GM21717 (cell line): ENCODE results near the gene EGLN1.

Experiments
- ATAC-seq: cut with Tn5 transposase; IDR thresholded peaks from one replicate; pipeline ENCODE4 v1.9.1; 2021; ENCODE audit warnings: mild to moderate bottlenecking, moderate library complexity; ENCODE audit not compliant: unreplicated experiment

Gene EGLN1

DNA sequence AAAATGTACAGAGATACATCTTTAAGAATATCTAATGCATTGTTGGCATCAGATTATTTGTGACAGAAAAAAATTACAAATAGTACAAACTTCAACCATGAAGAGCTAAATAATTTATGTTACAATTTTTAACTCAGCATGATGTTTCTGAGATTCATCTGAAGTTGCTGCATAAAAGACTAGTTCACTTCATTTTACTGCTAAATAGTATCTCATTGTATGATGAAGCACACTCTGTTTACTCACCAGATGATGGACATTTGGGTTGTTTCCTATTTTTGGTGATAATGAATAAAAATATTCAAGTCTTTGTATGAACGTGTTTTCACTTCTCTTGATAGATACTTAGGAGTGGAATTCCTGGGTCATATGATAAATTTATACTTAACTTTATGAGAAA is 20.6 kb downstream of the EGLN1 start:
- no peak for ATAC-seq

DNA sequence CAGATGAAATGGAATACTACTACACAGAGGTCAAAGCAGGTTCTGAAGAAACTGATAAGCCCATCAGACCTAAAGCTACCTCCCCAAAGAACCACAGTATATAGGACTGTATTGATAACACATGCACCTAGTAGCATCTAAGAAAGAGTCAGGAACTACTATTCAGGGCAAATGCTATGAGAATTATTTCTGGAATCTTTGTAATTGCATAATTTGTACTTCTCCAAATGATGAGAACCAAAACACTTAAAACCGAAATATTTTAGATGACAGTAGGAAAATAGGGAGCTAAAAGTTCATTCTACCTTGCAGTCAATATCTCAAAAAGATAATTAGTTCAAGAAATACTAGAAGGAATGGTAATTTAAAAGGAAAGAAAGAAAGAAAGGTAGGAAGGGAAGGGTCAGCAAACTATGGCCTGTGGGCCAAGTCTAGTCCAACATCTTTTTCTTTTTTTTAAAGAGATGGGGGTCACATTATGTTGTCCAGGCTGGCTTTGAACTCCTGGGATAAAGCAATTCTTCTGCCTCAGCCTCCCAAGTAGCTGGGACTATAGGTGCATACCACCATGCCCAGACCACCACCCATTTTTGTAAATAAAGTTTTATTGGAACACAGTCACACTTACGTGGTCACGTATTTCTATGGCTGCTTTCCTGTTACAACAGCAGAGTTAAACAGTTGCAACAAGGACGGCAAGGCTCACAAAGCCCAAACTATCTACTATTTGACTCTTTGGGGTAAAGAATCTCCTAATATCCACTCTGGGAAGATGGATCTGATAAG is 24.0 kb downstream of the EGLN1 start:
- ATAC-seq, result no peak

DNA sequence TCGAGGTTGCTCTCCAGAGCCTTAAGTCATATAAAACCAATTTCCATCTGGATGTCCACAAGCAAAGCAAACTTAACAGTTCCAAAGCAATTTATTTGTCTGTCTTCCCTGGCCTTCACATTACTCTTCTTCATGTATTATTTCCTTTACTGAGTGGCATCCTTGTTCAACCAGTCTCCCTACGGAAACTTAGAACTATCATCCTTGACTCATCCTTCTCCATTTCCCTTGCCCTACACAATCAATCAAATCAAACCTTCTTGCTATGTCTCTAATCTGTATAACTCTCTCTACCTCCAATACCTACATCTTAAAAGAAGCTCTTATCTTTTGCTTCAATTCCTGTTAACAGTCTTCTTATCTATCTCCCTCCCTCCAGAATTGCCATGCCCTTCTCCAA is 25.4 kb downstream of the EGLN1 start:
- no peak for ATAC-seq

DNA sequence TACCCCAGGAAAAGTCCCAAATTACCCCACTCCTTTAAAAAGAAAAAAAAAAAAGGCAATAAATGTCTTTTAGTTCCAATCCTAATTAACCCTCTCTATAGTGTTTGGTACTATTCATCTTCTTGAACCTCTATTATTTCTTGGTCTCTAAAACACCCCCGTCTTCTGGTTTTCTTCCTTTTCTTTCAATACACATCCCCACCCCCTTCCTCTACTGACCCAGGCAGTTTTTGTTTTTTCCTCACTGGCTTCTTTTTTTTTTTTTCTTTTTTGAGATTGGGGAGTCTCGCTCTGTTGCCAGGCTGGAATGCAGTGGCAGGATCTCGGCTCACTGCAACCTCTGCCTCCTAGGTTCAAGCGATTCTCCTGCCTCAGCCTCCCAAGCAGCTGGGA is 26.1 kb downstream of the EGLN1 start:
- ATAC-seq, result no peak

DNA sequence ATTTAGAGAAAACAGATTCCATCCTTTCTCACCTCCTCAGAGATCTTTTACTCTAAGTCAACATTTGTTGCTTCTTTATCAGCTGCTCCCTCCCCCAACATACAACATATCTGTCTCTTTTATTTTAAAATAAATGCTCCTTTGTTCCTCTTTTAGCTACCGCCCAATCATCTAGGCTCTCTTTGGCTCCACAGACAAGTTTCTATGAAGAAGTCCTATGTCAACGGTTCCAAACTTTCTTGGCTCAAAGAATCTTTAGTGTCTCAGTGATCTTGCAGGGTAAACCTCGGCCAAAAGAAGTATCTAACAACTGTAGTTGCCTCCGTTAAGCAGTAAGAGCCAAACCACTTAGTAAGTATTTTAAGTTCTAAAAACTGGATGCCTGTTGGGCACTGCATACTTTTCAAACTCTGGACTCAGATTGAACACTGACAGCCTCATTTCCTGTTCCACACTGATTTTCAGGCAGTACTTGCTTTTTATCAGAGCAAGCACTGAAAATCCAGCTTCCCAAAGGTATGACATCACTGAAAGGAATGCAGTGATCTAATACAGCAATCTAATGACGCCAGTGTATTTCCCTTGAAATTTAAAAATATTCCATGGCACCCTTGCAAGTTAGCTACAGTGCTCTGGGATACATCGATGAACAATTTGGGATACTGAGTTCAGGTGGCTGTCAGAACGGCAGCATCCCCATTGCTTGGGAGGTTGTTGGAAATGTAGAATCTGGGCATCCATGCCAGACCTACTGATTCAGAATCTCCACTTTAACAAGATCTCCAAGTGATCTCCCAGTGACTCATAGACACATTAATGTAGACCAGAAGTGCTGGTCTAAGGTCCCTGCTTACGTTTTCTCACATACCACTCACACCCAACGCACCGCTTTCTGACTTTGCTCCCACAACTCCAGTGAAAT is 26.8 kb downstream of the EGLN1 start:
- no peak for ATAC-seq

DNA sequence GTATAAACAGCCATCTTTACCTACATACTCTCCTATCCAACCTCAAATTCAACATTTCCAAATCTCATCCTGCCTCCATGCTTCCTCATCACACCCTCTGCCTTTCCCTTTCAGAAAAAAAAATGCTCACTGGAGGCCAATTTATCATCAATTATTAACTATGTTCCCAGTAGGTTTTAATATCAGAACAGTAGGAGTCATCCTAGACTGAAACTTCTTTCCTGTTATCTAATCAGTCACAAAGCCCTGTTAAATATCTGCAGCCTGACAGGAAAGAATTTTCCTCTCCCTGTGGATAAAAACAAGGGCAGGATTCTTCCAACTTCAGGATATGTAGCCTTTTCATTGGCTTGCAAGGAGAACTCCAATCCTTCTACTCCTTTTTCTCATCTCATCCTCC is 28.4 kb downstream of the EGLN1 start:
- no peak for ATAC-seq

DNA sequence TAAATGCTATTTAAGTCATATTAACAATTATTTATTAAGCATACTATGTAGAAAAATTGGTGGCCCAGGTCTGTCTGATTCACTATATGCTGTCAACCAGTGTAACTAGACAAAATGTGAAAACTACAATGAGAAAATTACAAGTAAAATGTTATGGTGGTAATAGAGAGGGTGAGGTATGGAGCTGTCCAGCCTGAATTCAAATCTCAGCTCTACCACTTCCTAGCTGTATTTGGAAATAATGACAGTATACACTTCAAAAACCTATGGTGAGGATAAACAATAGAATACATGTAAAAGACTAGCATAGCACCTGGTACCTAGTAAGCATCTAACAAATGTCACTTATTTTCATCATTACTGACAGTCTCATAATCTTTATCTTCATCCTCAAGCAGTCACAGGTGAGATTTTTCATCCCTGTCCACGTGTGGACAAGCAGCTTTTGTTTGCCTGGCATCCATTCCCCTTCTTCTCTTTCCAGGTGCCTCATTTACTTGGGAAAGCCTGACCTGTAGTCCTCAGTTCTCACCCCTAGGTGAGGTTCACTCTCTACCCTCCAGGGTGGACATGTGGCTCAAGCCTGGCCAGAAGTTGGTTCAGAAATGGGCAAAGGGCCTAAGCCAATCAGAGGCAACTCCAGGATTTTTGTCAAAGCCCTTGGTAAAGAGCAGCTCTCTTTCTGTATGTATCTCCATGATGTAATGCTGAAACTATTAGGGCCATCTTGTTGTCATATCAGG is 29.5 kb downstream of the EGLN1 start:
- ATAC-seq, result no peak

DNA sequence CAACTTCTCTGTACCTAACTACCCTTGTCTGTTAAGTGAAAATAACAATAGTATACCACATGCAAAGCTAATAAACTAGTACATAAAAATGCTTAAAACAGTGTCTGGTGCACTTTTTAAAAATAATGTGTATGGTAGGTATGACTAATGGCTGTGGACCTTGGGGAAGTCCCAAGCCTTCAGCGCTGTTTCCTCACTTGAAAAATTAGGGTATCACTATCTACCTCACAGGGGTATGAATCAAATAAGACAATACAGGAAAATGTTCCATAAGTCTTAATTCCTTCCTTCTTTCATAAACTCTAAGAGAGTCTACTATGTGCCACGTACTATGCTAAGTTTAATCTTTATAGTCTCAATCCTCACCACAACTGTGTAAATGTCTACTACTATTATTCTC is 32.0 kb downstream of the EGLN1 start:
- no peak for ATAC-seq

DNA sequence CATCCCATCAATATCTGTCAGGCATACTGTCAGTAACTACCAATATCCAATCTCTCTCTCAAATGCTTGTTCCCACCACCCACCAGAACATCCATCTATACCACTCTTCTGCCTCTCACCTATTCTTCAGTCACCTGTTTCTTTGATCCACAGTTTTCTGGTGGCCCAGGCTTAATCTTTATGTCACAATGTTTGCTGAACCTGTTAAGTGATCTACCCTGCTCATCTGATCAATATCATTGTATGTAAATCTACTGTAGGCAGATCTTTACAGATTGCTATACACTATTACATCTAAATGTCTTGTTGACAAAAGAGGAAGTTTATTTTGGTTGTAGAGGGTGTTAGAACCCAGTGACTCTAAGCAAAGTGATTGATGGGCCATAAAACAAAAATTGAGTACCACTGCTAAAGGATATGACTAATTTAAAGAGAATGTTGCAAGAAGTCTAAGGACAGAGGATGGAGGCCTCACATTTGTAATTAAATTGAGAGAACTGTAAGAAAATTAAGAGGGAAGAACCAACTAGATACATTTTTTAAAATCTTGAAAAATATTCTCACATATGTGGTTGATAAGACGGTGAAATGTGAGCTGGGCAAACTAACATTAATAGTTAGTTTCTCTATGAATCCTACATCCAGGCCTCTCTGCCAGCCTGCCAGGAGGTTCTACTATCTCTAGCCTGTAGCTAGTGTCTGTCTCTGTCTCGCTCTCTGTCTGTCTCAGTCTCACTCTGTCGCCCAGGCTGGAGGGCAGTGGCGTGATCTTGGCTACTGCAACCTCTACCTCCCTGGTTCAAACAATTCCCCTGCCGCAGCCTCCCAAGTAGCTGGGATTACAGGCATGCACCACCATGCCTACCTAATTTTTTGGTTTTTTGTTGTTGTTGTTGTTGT is 34.1 kb downstream of the EGLN1 start:
- no peak for ATAC-seq

DNA sequence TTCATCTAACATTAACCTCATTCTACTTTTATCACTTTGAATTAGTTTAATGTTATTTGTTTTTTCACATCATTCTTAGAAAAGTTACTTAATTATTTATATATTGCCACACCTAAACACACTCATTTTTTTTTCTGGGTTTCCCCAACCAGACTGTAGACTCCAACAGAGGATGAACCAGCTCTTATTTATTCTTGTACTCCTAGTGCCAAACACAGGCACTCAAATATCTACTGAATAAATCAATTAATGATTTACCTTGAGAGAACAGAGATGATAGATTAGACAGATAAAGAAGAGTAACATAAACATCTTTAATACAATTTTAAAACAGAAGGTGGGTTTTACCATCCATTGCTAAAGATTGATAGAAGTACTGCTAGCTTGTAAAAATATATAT is 35.6 kb downstream of the EGLN1 start:
- no peak for ATAC-seq

DNA sequence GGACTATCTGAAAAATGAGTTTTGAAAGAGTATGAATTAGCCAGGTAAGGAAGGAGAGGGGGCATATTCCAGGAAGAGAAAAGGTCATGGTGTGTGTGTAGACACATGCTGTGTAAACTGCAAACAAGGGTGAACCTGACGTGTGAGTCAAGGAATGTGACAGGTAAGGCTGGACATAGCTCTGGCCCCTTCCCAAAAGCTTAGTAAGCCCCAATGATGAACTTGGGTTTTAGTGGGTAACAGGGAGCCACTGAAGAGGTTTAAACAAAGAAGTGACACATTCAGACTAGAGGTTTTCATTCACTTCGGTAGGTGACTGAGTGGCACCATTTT is 36.7 kb downstream of the EGLN1 start:
- no peak for ATAC-seq

DNA sequence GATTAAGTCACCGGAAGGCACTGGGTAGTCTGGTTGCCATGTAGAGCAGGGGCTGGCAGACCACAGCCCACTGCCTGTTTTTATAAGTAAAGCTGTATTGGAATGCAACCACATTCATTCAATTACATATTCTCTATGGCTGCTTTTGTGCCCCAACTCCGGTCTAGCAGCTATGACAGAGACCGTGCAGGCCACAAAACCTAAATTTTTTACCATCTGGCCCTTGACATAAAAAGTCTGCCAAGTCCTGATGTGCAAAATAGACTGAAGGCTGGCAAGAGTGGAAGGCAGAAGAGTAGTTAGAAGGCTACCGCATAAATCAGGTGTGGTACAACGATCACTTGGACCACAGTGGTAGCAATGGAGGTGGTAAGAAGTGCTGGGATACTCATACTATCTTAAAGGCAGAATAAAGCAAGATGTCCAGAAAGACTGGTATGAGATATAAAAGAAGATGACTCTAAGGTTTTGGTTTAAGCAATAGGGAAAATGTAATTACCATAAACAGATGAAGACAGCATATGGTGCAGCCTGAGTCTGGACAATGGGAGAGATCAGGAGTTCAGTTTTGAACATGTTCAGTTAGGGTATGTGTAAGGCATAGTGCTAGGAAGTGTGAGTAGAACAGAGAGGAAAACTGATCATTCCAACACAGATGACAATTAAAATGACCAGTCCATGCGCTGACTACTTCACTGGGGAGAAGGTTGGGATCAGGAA is 37.2 kb downstream of the EGLN1 start:
- ATAC-seq, result no peak

DNA sequence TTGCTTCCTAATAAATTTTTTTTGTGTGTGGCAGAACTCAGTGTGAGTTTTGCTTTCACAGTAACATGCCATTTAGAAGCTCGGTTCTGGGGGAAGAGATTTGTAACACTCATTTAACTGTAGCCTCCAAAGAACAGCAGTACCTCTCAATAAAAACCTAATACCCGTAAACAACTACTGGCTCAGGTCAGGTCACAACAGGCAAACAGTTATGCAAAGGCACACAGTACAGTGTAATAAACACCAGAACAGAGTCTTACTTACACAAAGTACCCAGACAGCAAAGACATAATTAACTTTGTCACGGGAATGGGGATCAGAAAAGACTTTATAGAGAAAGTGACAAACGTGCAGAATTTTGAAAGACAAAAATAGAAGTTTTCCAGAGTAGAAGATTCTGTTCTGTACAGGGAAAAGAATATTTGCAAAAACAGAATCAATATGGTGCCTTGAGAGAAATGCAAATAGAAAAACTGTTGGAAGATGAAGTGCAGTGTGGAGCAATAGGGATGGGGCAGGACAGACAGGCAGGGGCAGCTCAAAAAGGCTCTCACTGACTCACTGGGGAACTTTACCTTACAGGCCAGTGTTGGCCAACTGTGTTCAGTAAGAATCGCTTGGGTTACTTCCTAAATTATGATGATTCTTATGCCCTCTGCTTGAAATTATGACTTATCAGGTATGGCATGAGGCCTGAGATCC is 38.8 kb downstream of the EGLN1 start:
- no peak for ATAC-seq

DNA sequence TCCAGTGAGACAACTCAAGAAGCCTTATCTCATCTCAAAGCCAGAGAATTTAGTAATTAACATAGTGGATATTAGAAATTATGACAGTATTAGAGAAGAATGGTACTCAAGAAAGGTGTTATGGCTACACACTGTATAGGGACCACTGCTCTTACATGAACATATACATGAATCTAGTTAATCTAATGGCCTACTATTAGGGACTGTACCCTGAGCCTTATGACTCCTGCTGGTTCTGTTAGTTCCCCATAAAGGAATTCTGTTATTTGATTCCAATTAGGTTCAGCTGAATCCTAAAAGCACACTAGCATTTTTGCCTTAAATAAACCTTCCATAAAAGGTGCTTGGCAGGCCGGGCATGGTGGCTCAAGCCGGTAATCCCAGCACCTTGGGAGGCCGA is 39.7 kb downstream of the EGLN1 start:
- ATAC-seq, result no peak

DNA sequence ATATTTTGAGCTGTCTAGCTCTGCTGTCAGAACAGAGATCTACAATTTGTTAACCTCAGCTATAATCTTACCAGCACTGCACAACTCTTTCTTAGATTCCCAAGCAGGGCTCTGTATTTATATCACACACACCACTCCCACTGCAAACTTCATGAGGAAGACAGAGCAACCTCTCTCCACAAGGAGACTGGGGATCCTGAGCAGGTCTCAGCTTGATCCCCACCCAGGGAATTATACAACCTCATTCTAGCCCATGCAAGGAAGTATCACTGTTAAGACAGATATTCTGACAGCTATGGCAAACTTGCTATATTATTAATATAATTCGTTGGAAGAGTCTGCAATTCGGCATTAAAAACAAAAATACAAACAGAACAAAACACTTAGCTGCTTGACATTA is 40.4 kb downstream of the EGLN1 start:
- no peak for ATAC-seq

DNA sequence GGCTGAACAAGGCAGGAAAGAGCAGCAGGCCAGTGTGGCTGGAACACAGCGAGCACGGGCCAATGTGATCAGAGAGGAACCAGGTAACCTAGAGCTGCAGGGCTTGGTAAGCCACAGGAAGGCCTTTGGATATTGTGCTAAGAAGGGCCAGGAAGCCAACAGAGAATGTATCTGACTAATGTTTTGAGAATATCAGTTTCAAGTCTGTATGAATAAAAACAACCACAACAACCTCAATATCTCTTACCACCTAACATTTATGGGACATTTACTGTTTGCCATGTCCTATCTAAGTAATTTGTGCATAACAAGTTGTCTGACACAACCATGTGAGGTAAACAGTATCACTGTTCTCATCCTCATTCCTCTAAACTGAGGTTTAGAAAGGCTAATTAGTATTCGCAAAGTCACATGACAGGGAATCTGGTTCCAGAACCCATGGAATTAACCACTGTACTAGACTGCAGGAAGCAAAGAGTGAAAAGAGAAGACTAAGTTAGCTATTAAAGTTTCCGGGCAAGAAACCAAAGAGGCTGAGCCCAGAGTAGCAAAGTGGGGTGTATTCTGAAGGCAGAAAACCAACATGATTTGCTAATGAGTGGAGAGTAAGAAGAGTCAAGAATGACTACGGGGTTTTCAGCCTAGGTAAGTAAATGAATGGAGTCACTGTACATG is 45.1 kb downstream of the EGLN1 start:
- ATAC-seq, result no peak

DNA sequence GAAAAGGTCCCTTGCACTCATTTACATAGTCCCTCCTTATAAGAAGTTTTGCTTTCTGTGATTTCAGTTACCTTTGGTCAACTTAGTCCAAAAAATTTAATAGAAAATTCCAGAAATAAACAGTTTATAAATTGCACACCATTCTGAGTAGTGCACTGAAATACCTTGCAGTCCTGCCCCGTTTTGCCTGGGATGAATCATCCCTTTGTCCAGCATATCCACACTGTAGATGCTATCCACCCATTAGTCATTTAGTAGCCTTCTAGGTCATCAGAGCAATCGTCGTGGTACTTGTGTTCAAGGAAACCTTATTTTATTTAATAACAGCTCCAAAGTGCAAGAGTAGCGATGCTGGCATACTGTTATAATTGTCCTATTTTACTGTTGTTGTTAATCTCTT is 46.0 kb downstream of the EGLN1 start:
- ATAC-seq, result no peak

DNA sequence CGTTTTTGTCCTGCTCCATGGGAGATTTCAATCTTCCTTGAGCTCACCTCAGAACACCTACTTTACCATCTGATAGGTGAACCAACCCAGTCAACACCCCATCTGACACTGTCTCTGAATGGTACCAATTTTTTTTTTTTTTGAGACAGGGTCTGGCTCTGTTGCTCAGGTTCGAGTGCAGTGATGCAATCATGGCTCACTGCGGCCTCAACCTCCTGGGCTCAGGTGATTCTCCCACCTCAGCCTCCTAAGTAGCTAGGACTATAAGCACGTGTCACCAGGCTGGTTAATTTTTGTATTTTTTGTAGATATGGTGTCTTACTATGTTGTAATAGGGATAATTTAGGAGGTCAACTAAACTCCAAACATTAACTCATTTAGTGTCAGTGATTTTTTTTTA is 47.7 kb downstream of the EGLN1 start:
- ATAC-seq, result no peak

DNA sequence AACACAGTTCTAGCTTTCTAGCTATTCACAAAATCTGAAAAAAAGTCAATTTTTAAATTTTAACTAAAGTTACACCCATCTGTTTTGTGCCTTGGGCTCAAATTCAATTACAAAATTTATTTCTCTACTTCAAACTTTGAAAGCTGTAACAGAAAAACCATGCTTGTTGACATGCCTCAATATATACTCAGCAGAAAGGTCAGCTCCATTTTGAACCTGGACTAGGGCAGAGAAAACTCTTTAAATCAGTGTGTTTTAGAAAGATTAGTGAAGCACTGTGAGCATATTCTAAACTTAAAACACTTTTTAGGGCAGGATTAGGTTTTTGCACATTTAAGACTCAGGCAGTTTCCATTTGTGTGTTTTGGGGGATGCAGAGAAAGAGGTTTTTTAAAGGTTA is 49.6 kb downstream of the EGLN1 start:
- ATAC-seq, result no peak
